Stimulated activated CD4-positive, alpha-beta T cell treated with anti-CD3 and anti-CD28 coated beads, Interleukin-1b, Interleukin-23, amount 100 ng/mL, for 24 hours (primary cell): Measurements from ENCODE around the gene RALGPS2.
"Not testable (repeated sequence)": the region's sequence is repeated elsewhere in the genome, so short reads cannot be mapped to it uniquely, and the experiment has no call there.

Experiments used
- DNase-seq, 4 experiments: peaks; one replicate each; pipeline ENCODE4 v3.0.0-alpha.2; 2020; ENCODE audit warnings: low read depth in 4 of 4, low spot score in 1 of 4

Gene RALGPS2

DNA sequence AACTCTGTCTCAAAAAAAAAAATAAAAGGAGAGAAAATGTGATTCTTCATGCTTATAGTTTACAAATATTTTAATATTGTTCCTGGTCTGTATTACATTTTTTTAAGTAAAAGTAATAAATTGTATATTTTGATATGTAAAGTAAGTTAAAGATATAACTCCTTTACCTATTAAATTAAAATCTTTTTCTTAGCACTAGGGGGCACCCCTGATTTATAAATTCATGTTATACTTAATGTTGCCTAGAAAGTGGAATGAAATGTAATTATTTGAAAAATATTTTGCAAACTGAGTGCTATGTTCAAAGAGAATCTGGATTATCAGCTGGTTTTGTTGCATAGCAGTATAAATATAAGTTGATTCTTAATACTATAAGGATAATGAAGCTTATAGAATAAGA is 49.2 kb downstream of the RALGPS2 start:
- DNase-seq = no peak

DNA sequence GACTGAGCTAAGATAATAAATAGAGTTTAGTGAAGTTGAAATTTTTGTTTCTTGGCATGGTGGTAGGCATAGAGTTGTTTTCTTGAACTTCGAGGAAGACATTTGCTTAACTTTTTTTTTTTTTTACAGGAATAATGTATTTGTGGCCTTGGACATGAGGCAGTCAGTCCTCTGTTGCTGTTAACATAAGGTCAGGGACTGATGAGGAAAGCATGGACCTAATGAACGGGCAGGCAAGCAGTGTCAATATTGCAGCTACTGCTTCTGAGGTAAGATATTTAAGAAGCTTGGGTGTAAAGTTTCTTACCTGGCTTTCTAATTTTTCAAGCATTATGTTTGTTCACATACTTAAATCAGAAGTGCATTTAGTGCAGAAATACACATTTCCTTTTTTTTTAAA is 51.5 kb downstream of the RALGPS2 start:
- DNase-seq = no peak

DNA sequence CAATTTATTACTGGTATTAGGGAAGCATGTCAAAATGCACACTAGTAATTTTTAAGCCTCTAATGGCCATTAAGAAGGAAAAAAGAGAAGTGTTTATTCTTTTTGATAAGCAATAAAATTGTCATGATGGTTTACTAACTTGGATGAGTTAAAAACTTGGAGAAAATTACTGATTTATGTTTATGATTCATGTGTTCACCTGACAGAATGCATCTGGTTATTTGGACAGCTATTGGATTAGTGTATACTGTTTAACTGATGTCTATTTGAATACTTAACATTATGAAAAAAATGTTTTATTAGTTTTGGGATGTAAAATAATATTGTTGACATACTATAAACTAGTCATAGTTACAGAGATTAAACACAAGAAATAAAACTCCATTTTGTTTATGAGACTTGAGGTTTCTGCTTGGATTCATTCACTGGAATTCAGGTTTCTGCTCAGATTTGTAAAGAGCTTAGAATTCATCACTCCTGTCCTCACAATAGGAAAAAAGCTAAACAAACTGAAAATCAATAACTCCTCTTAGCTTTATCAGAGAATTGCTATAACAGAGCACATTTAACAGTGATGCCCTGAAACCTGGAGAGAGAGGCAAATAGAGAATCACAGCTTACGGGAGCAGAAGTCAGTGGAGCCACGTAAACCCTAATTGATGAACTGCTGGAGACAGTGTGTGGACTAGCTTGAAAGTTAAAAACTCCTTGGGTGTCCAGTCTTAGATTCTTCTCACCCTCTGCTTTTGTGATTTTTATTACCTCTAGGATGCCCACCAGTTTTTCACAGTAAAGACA is 56.7 kb downstream of the RALGPS2 start:
- no peak for DNase-seq

DNA sequence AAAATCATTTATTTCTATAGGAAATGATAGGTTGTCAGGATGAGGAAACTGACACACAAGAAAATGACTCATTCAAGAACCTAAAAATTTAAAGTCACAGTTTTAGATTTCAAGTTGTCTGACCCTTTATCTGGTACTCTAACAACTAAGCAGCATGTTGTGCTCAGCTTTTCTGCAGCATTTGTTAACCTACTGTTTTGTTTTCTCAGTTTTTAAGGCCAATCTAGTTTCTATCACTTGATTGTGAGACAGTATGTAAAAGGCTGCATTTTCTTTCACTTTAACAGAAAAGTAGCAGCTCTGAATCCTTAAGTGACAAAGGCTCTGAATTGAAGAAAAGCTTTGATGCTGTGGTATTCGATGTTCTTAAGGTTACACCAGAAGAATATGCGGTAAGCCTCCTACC is 59.1 kb downstream of the RALGPS2 start:
- DNase-seq = no peak

DNA sequence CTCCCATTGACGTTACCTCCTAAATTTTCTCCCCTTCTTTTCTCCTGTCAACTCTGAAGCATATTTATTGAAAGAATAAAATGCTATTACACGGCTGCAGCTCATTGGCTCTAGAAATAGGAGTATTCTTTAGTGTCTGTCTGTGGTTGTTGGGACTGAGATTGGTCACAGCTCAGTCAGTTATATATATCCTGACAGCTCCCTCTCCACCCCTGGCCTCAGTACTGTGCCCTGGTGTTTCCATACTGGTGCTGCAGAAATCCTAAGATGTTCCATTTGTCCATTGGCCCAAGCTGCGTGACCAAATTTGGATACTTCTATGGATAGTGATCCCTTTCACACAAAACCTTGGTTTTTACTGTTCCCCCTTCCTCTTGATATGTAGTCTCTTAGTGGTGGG is 67.3 kb downstream of the RALGPS2 start:
- no peak for DNase-seq

DNA sequence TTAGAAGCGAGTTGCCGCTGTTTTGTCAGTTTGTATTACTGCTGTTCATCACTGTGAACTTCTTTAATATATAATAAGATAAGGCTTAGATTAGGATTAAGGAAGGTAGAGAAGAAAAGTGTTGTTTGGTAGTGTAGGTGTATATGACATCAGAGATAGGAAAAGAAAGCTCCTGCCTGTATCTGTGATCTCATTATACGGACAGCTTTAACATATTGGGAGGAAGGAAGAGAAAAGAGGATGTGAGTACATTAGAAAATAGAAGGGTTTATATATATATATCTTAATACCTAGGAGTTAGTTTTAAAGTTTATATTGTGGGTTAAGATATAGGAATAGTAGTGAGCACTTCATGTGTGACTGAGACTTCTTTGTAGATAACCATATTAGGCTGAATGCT is 71.0 kb downstream of the RALGPS2 start:
- no peak for DNase-seq

DNA sequence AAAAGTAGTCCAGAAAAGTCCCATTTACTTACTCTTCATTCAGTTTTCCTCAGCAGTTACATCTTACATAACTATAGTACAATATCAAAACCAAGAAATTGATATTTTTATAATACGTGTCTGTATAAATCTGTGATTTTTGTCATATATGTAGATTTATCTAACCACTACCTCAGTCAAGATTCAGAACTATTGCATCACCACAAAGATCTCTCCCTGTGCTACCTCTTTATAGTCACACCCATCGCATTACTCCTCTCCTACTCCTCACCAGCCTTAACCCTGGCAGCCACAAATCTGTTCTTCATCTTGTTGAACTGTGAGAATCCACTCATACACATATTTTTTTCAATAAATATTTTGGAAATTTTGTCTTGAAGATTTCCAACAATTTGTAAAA is 72.5 kb downstream of the RALGPS2 start:
- no peak for DNase-seq

DNA sequence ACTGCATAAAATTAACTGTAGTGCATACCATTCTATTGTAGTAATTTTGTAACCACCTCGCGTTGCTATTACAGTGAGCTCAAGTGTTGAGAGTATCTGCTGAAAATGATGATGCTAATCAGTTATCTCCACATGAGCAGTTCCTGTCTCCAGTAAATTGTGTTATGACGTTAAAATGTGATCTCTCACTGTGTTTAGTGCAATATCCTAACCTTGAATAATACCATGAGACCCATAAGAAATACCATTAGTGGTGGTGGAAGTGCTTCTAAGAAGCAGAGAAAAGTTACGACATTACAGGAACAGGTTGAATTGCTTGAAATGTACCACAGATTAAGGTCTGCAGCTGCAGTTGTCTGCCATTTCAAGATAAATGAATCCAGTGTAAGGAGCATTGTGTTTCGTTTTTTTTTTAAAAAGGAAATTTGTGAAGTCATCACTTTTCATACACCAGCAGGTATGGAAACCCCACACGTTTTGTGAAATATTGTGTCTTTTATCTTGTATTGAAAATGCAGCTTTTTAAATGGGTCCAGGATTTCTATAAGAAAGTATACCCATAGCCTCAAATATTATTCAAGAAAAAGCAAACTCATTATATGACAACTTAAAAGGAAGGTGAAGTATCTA is 73.3 kb downstream of the RALGPS2 start:
- no peak for DNase-seq

DNA sequence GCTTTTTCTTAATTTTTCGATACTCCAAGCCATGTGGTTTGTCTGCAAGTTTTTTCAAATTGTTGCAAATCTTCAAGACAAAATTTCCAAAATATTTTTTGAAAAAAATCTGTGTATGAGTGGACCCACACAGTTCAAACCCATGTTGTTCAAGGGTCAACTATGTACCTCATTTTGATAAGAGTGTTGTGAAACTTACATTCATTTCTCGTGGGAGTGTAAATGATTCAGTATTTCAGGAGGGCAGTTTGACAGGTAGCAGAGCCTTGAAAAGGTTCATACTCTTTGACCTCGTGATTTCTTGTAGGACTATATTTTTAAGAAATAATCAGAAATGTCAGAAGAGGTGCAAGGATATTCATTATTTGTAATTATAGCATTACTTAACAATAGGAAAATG is 77.8 kb downstream of the RALGPS2 start:
- no peak for DNase-seq

DNA sequence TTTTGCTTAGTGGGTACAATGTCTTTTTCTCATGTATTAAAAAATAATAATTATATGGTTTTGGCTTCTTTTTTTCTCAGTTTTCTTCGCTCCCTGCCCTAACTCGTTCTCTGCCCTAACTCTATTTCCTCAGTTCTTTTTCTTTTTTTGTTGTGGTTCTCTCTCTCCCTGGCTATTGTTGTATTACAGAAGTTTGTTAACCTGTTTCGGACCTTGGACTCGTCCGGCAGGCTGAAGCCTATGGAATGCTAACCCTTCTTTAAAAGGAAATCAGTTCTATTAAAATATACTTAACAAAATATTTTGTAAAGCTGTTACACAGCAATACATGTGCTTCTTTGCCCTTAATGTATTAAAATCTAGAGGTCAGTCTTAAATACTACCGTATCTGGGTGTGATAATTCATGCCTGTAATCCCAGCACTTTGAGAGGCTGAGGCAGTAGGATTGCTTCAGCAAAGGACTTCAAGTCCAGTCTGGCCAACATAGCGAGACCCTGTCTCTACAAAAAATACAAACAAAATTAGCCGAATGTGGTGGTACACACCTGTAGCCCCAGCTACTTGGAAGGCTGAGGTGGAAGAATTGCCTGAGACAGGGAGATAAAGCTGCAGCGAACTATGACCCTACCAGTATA is 81.7 kb downstream of the RALGPS2 start:
- no peak for DNase-seq

DNA sequence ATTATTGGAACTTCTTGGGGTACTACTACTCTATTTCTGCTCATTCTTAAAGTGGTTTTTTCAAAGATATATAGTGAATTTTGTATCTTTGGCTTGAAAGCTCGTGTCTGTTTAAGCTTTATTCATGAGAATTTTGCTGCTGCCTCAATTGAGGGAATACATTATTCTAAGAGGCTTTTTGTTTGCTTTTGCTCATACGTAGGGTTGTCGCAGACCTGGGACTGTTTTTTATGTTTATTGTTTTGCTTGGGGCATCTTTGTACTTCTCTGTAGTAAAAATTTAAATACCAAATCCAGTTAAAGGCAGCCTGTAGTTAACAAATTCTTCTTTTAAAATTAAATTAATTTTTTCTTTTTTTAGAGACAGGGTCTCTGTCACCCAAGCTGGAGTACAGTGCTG is 83.5 kb downstream of the RALGPS2 start:
- DNase-seq = no peak

DNA sequence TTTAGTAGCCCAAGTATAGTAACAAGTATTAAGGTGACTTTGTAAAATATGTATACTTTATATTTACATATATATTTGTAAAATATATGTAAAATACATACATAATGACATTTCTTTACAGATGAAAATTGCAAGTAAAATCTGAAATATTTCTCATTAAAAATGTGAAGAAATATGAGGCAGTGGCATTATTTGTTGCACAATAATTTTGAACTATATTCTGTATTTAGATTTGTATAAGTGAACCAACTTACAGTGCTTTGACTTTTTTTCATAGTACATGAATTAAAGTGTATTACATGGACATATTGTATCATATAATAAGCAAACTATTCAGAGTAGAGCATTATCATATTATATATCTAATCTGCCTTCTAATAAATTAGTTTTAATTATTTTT is 85.5 kb downstream of the RALGPS2 start:
- DNase-seq = no peak

DNA sequence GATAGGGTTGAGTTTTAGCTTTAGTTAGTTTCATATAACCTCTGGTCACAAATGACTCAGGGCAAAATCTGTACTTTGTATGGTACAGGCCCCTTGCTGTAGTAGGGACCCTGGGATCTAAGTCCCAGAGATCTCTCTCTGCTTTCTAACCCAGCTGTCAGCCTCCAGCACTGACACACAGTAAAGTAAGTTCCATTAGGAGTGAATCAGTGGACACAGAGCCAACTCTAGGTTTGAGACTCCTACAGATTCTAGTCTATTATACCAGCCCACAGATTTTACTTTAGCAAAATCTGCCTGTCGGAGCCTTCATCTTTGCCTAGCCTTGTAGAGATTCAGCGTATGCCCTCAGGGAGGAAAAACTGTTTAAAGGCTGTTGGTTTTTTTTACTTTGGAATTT is 93.4 kb downstream of the RALGPS2 start:
- DNase-seq = no peak

DNA sequence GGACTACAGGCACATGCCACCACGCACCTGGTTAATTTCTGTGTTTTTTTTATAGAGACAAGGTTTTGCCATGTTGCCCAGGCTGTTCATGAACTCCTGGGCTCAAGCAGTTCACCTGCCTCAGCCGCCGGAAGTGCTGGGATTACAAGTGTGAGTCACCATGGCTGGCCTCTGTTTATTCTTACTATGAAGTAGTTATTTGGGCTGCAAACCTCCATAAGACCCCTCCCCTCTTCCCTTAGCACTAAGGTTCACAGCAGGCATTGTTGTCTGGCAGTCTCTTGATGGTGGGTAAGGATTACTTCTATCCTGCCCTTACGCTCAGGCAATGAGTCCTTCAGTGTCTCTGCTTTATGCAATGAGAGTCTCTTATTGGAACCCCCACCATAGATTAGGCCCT is 94.1 kb downstream of the RALGPS2 start:
- DNase-seq = no peak

DNA sequence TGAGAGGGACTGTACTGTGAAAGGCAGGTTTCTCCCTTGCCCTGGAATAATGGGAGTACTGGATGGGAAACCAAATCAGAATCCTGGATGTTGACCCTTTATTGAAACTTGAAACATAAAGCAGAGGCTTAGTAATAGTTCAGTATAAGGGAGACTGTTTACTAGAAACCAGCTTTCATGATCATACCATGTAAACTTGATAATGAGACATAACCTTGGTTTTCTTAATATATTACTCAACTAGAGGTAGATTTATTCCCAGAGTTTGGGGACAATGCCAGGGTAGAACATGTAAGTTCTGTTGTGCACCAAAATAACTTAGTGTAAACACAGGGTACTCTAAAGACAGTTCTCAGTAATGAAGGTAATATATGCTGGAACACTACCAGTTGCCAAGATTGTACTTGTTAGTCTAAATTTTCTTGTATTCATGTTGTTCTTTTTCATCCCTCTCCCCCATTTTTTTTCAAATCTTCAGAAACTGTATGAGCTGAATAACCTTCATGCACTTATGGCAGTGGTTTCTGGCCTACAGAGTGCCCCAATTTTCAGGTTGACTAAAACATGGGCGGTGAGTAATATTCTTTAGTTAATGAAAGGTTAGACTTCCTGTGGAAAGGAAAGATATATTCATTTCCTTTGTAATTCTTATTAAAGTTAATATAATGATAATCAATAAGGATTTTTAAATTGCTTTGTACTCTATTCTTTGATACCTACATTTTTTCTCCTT is 96.3 kb downstream of the RALGPS2 start:
- no peak for DNase-seq

DNA sequence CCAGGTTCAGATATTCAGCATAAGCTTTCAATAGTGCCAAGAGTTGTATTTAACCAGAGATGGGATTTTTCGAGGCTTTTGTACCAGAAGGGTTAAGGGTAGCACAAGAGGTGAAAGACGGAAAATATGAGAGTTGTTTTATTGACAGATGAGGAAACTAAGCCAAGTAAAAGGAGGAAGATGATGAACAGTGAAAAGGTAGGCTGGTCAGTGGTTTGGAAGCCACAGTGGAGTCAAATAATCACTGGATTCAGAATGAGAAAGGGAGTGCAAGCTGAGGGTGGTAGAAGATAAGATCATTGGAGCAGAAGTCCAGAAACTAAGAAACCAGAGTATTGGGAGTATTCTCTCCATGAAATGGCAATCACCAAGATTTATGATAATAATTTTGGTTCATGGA is 100.1 kb downstream of the RALGPS2 start:
- DNase-seq = no peak

DNA sequence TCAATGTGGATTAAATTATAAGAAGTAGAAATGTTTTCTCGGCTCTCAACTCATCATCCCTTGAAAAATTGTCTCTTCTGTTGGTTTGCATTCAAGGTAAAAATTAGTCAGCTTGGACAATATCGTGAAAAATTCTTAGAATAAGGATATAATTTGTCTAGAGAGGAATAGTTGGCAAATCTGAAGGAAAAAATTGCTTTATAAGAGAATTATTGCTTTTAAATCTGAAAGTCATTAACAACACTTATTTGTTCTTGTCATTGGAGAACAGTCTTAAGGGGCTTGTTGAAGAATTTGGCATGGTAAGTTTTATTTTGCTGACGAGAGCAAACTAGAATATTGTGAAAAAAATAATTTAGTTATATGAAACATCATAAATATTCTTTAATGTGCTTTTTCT is 119.4 kb downstream of the RALGPS2 start:
- DNase-seq = no peak

DNA sequence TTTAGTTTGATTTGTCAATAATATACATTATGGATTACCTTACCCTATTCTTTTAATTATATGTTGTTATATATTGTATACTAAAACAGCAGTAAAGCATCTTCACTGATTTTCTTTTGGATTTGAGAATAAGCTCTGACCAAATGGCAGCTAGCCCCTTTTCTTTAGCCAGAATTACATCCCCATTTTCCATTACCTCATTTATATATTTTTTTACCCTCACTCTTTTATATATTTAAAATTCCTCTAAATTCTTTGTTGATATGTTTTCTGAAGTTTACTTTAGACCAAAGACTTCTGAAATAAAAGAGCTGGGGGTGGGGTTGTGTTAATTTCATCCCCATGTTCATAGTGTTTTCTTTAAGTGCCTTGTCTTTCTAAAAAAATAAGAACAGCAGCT is 121.3 kb downstream of the RALGPS2 start:
- DNase-seq = no peak

DNA sequence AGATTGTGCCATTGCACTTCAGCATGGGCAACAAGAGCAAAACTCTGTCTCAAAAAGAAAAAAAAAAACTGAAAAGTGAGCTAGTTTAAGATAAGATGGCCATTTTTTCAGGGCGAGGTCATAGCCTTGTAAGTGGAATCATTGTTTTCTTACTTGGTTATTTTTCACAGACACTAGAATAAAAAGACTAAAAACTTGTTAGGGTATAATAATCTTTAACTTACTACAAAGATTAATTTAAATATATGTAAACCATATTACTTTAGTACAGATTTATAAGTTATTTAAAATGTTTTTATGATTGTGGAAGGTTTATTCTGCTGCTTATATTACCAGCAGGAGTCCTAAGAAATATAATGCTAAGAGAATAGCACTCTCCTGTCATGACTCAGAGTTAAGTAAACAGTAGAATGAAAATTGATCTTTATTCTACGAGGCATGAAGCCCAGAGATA is 122.4 kb downstream of the RALGPS2 start:
- DNase-seq = no peak

DNA sequence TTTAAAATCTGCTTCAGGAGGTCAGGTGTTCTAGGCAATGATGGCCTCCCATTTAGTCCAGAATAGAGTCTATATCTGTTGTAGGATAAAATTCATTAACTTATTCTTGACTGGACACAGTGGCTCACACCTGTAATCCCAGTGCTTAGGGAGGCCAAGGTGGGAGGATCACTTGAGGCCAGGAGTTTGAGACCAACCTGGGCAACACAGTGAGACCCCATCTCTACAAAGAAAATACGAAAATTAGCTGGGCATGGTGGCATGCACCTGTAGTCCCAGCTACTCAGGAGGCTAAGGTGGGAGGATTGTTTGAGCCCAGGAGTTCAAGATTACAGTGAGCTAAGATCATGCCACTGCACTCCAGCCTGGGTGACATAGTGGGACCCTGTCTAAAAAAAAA is 122.9 kb downstream of the RALGPS2 start:
- DNase-seq = not testable (repeated sequence)

DNA sequence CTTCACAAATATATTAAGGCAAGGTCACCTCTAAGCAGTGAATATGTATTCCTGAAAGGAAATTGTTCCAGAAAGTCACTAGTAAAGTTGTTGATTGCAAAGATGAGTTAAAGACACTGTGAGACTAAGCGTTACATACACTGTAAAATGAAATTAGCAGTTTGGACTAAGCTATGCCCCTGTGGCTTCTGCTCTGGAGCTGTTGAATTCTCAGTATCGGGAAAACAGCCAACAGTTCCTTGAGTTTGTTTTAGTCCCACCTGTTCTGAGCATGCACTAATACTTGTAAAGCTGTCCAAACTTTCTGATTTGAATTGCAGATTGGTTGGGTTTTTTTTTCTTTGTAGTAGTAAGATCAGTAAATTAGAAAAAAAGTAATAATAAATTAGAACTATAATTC is 124.9 kb downstream of the RALGPS2 start:
- DNase-seq = no peak

DNA sequence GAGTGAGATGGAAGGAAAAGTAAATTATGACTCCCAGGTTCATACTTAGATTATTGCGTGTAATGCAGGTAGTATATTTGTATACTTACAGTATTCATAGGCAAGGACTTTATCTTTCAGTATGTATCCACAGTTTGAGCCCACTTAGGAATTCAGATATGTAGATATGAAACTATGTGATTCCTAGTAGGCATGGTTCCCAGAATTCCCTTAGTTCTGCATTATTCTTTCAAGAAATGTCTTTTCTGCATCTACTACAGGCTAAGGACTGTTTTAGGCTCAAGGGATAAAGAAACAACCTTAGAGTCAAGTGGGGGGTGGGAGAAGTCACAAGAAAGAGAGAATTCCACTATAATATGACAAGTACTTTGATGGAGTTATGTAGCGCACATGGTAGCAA is 132.1 kb downstream of the RALGPS2 start:
- DNase-seq = no peak
